Osteoblast (primary cell): ENCODE data around the gene COLQ. TPM values are rescaled to one million over a fixed set of nuclear protein-coding genes. Genes with fewer than 3 reads are reported as not detected.

ENCODE experiments used
- DNase-seq: peaks from one replicate; pipeline ENCODE4 v3.0.0; 2011; ENCODE audit warnings: low spot score, mixed read lengths; ENCODE audit not compliant: insufficient read length; ENCODE audit errors: missing footprints
- H2AFZ ChIP-seq: 2 replicates; pipeline ENCODE4 v1.6.0; 2011; ENCODE audit warnings: mild to moderate bottlenecking, low read length
- H3K27ac ChIP-seq: 2 replicates; pipeline ENCODE4 v1.5.1; 2011; ENCODE audit warnings: mild to moderate bottlenecking, low read depth, low read length, moderate library complexity
- H3K27me3 ChIP-seq: 2 replicates; pipeline ENCODE4 v1.6.0; 2012; ENCODE audit warnings: mild to moderate bottlenecking, control low read depth, inconsistent platforms, low read length, moderate library complexity; ENCODE audit not compliant: insufficient read depth
- H3K36me3 ChIP-seq: 2 replicates; pipeline ENCODE4 v1.5.1; 2011; ENCODE audit warnings: mild to moderate bottlenecking, low read length, control low read depth, moderate library complexity; ENCODE audit not compliant: insufficient read depth
- H3K4me1 ChIP-seq: 2 replicates; pipeline ENCODE4 v1.5.1; 2011; ENCODE audit warnings: mild to moderate bottlenecking, low read length, control low read depth, moderate library complexity; ENCODE audit not compliant: insufficient read depth
- H3K4me2 ChIP-seq: 2 replicates; pipeline ENCODE4 v1.6.0; 2011; ENCODE audit warnings: mild to moderate bottlenecking, low read length; ENCODE audit not compliant: insufficient read depth
- H3K4me3 ChIP-seq: fragments of 200-600 bp; sonication (generic); 3 replicates; pipeline ENCODE4 v1.5.1; 2012; ENCODE audit warnings: mild to moderate bottlenecking, low read length, inconsistent platforms; ENCODE audit not compliant: insufficient read depth
- H3K79me2 ChIP-seq: 2 replicates; pipeline ENCODE4 v1.6.0; 2012; ENCODE audit warnings: mild to moderate bottlenecking, low read length, control low read depth, inconsistent platforms; ENCODE audit not compliant: insufficient read depth
- H3K9me3 ChIP-seq: 2 replicates; pipeline ENCODE4 v1.5.1; 2011; ENCODE audit warnings: low read depth, low read length, control low read depth
- H4K20me1 ChIP-seq: 2 replicates; pipeline ENCODE4 v1.6.0; 2012; ENCODE audit warnings: mild to moderate bottlenecking, low read length, control low read depth; ENCODE audit not compliant: insufficient read depth
- total RNA-seq: library from RNA; depleted of rRNA; stranded (reverse); fragments of >200 nt; gene quantifications from 2 replicates; pipeline ENCODE4 v1.2.3, GENCODE V29; 2012
- TF ChIP-seq, protein P1 (sequence below): IDR thresholded peaks from 2 replicates; pipeline ENCODE4 v1.5.1; 2011; ENCODE audit warnings: mild to moderate bottlenecking, low read depth, low read length, moderate library complexity; ENCODE audit errors: extremely low read depth

COLQ gene
- total RNA-seq, 1 donor = 1.4 TPM

- no peaks in the 10 kb centered on the region for H3K79me2 ChIP-seq
- H3K27ac ChIP-seq = no peak overlapping the region
- no peaks in the 10 kb centered on the region for H3K9me3 ChIP-seq
- no peaks in the 10 kb centered on the region for H4K20me1 ChIP-seq
- no peaks in the 10 kb centered on the region for H3K36me3 ChIP-seq
- H3K27me3 ChIP-seq = no peaks in the 10 kb centered on the region
- no peak overlapping the region for H3K4me3 ChIP-seq
- TF ChIP-seq, protein P1, sequence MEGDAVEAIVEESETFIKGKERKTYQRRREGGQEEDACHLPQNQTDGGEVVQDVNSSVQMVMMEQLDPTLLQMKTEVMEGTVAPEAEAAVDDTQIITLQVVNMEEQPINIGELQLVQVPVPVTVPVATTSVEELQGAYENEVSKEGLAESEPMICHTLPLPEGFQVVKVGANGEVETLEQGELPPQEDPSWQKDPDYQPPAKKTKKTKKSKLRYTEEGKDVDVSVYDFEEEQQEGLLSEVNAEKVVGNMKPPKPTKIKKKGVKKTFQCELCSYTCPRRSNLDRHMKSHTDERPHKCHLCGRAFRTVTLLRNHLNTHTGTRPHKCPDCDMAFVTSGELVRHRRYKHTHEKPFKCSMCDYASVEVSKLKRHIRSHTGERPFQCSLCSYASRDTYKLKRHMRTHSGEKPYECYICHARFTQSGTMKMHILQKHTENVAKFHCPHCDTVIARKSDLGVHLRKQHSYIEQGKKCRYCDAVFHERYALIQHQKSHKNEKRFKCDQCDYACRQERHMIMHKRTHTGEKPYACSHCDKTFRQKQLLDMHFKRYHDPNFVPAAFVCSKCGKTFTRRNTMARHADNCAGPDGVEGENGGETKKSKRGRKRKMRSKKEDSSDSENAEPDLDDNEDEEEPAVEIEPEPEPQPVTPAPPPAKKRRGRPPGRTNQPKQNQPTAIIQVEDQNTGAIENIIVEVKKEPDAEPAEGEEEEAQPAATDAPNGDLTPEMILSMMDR = no peak
- no peak overlapping the region for H3K4me2 ChIP-seq
- no peak for DNase-seq
- no peaks in the 10 kb centered on the region for H3K4me1 ChIP-seq
- H2AFZ ChIP-seq = no peak overlapping the region
Observed at GRCh38 chr3:15467227-15468181, 54.0 kb downstream of the COLQ start.

- TF ChIP-seq, protein P1 = no peak
- H3K4me3 ChIP-seq = no peak overlapping the region
- no peaks in the 10 kb centered on the region for H3K9me3 ChIP-seq
- H3K36me3 ChIP-seq = no peaks in the 10 kb centered on the region
- DNase-seq = no peak
- H3K4me2 ChIP-seq = no peak overlapping the region
- H2AFZ ChIP-seq = no peak overlapping the region
- H4K20me1 ChIP-seq = no peaks in the 10 kb centered on the region
- no peaks in the 10 kb centered on the region for H3K27me3 ChIP-seq
- no peaks in the 10 kb centered on the region for H3K4me1 ChIP-seq
- no peak overlapping the region for H3K27ac ChIP-seq
- no peaks in the 10 kb centered on the region for H3K79me2 ChIP-seq
Observed at GRCh38 chr3:15465876-15466585, 55.5 kb downstream of the COLQ start.

DNA sequence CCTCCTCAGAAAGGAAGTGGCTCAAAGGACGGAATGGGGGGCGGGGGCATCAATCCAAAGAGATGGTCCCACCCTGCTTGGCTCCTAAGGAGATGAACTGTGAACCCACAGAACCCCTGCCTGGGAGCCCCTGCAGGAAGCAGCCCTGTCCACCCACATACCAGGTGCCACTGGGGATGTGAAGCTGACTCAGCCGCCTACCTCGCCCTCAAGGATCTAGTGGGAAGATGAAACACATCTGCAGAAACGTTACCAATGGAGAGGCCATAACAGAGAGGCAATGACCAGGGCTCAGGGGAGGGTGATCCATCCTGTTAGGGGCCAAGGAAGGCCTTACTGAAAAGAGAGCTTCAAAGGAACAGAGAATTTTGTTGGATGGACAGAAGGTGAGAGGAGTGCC, 59.1 kb downstream of the COLQ start:
- Histone ChIP-seq H3K4me2 (no peak overlapping the region), H4K20me1 (no peaks in the 10 kb centered on the region), H3K36me3 (no peaks in the 10 kb centered on the region), H3K27ac (no peak overlapping the region), H3K4me1 (no peaks in the 10 kb centered on the region), H2AFZ (no peak overlapping the region), H3K79me2 (no peaks in the 10 kb centered on the region), H3K9me3 (no peaks in the 10 kb centered on the region), H3K4me3 (no peak overlapping the region), H3K27me3 (no peaks in the 10 kb centered on the region)
- TF ChIP-seq, protein P1 = no peak
- DNase-seq = no peak
